ENCODE results near the gene ARMC9. TPM values are rescaled to one million over a fixed set of nuclear protein-coding genes. Genes with fewer than 3 reads are reported as not detected.

The ARMC9 gene
- total and polyA plus RNA-seq, 2 of the 13 experiments (the other 11 are each of a cell fraction or from before 2014, with no cell fraction given): 9.1 to 12.8 TPM

DNA sequence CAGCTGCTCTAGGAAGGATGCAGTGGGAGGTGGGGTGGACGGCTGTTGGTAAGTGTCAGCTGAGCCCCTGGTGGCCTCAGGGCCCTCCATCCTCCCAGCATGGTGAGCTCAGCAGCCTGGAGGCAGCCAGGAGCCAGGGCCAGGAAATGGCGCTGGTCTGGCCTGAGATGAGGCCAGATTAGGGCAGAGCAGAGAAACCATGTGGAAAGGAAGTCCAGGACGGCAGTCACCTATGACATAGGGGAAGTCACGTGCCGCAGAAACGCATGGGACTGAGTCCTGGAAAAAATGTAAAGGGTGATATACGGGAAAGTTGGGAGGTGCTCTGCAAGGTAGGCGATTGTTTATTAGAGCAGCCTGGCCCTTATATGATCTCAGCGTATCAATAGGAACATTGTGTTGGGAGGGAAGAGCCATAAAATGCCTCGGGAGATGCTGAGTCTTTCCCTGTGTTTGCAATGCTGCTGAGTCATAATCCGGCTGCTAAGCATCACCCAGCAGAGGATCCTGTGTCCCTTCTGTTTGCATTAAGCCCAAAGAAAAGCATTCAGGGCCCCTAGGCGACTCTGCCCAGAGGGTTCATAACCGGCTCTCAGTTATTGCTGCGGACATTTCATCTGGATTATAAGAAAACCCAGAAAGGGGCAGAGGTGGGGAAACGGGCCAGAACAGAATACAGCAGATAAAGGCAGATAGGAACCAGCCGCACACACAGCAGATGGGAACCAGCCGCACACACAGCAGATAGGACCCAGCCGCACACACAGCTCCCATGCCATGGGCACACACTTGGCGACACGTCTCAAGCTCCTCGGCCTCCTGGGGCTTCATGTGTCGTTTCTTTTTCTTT, 166.8 kb downstream of the ARMC9 start (continued):
- TF ChIP-seq, protein P1, sequence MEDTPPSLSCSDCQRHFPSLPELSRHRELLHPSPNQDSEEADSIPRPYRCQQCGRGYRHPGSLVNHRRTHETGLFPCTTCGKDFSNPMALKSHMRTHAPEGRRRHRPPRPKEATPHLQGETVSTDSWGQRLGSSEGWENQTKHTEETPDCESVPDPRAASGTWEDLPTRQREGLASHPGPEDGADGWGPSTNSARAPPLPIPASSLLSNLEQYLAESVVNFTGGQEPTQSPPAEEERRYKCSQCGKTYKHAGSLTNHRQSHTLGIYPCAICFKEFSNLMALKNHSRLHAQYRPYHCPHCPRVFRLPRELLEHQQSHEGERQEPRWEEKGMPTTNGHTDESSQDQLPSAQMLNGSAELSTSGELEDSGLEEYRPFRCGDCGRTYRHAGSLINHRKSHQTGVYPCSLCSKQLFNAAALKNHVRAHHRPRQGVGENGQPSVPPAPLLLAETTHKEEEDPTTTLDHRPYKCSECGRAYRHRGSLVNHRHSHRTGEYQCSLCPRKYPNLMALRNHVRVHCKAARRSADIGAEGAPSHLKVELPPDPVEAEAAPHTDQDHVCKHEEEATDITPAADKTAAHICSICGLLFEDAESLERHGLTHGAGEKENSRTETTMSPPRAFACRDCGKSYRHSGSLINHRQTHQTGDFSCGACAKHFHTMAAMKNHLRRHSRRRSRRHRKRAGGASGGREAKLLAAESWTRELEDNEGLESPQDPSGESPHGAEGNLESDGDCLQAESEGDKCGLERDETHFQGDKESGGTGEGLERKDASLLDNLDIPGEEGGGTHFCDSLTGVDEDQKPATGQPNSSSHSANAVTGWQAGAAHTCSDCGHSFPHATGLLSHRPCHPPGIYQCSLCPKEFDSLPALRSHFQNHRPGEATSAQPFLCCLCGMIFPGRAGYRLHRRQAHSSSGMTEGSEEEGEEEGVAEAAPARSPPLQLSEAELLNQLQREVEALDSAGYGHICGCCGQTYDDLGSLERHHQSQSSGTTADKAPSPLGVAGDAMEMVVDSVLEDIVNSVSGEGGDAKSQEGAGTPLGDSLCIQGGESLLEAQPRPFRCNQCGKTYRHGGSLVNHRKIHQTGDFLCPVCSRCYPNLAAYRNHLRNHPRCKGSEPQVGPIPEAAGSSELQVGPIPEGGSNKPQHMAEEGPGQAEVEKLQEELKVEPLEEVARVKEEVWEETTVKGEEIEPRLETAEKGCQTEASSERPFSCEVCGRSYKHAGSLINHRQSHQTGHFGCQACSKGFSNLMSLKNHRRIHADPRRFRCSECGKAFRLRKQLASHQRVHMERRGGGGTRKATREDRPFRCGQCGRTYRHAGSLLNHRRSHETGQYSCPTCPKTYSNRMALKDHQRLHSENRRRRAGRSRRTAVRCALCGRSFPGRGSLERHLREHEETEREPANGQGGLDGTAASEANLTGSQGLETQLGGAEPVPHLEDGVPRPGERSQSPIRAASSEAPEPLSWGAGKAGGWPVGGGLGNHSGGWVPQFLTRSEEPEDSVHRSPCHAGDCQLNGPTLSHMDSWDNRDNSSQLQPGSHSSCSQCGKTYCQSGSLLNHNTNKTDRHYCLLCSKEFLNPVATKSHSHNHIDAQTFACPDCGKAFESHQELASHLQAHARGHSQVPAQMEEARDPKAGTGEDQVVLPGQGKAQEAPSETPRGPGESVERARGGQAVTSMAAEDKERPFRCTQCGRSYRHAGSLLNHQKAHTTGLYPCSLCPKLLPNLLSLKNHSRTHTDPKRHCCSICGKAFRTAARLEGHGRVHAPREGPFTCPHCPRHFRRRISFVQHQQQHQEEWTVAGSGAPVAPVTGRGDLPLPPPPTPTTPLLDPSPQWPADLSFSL (CRISPR knock-in tag; IDR thresholded peaks at IDR 0.05): no peak
- TF ChIP-seq SIX4 (CRISPR knock-in tag; IDR thresholded peaks at IDR 0.05) (no peak; the same call in 1 of the 2 replicates), ZNF329 (CRISPR knock-in tag; IDR thresholded peaks at IDR 0.05; ENCODE audit: low read depth) (no peak), KMT2B (CRISPR knock-in tag; IDR thresholded peaks at IDR 0.05) (0 out of 2 replicates have a peak, but pooled peaks have one; percentile 23), MED1 (CRISPR knock-in tag; IDR thresholded peaks at IDR 0.05) (0 out of 2 replicates have a peak, but pooled peaks have one; percentile 30), ETV6 (CRISPR knock-in tag; conservative IDR thresholded peaks at IDR 0.05) (no peak), SP5 (CRISPR knock-in tag; IDR thresholded peaks at IDR 0.05; ENCODE audit: borderline replicate concordance, low read depth) (no peak), ZSCAN12 (CRISPR knock-in tag; IDR thresholded peaks at IDR 0.05) (no peak), ZNF207 (IDR thresholded peaks at IDR 0.05; ENCODE audit: borderline replicate concordance) (no peak), FOXK1 (CRISPR knock-in tag; IDR thresholded peaks at IDR 0.05; ENCODE audit: borderline replicate concordance, low read depth) (peak; percentile 15; the same call in 1 of the 2 replicates), ZNF274 (CRISPR knock-in tag; IDR thresholded peaks at IDR 0.05) (peak; percentile 14; the same call in 1 of the 2 replicates), SMARCC2 (IDR thresholded peaks at IDR 0.05) (no peak), EHMT2 (IDR thresholded peaks at IDR 0.05; ENCODE audit: borderline replicate concordance, low read depth, low read length) (no peak), ZNF468 (CRISPR knock-in tag; IDR thresholded peaks at IDR 0.05) (0 out of 2 replicates have a peak, but pooled peaks have one; percentile 69), ZNF768 (CRISPR knock-in tag; IDR thresholded peaks at IDR 0.05) (peak; percentile 70; the same call in 1 of the 2 replicates), ZNF510 (CRISPR knock-in tag; IDR thresholded peaks at IDR 0.05; ENCODE audit: low read depth) (no peak), HNRNPL (IDR thresholded peaks at IDR 0.05; ENCODE audit: low read depth, low read length) (peak; percentile 72), SOX5 (CRISPR knock-in tag; IDR thresholded peaks at IDR 0.05; ENCODE audit: borderline replicate concordance) (peak; percentile 43; the same call in 1 of the 2 replicates), ZNF333 (CRISPR knock-in tag; IDR thresholded peaks at IDR 0.05; ENCODE audit: borderline replicate concordance) (no peak), HOXA3 (CRISPR knock-in tag; IDR thresholded peaks at IDR 0.05) (peak; percentile 32; the same call in 1 of the 2 replicates), FOXA1 (IDR thresholded peaks at IDR 0.05) (no peak), FOXA1 (CRISPR knock-in tag; IDR thresholded peaks at IDR 0.05) (peak; percentile 6; the same call in 1 of the 2 replicates), YY1 (IDR thresholded peaks at IDR 0.05; ENCODE audit: insufficient read depth, insufficient replicate concordance, low read depth, low read length) (no peak)
- TF ChIP-seq, protein P2, sequence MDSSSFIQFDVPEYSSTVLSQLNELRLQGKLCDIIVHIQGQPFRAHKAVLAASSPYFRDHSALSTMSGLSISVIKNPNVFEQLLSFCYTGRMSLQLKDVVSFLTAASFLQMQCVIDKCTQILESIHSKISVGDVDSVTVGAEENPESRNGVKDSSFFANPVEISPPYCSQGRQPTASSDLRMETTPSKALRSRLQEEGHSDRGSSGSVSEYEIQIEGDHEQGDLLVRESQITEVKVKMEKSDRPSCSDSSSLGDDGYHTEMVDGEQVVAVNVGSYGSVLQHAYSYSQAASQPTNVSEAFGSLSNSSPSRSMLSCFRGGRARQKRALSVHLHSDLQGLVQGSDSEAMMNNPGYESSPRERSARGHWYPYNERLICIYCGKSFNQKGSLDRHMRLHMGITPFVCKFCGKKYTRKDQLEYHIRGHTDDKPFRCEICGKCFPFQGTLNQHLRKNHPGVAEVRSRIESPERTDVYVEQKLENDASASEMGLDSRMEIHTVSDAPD (CRISPR knock-in tag; IDR thresholded peaks at IDR 0.05): no peak

All from HepG2 (cell line).